ENCODE results near the gene UTP18.

- TF ChIP-seq EP300 (IDR thresholded peaks at IDR 0.05) (no peak), CTCF (IDR thresholded peaks at IDR 0.05) (no peak), POLR2A (IDR thresholded peaks at IDR 0.05) (no peak)
Observed at GRCh38 chr17:51289696-51290111, 29.4 kb downstream of the UTP18 start.

Data from sigmoid colon (tissue), 4 donors.